GM20000 (cell line): ENCODE results near the gene MCF2L.

Experiments
- DNase-seq: peaks from one replicate; pipeline ENCODE4 v3.0.0; 2012; ENCODE audit warnings: low spot score
- TF ChIP-seq, protein P1 (sequence below): IDR thresholded peaks from 2 replicates; pipeline ENCODE4 v1.5.1; 2012; ENCODE audit warnings: mild to moderate bottlenecking, control low read depth; ENCODE audit errors: extremely low read depth, missing control alignments

MCF2L gene

DNA sequence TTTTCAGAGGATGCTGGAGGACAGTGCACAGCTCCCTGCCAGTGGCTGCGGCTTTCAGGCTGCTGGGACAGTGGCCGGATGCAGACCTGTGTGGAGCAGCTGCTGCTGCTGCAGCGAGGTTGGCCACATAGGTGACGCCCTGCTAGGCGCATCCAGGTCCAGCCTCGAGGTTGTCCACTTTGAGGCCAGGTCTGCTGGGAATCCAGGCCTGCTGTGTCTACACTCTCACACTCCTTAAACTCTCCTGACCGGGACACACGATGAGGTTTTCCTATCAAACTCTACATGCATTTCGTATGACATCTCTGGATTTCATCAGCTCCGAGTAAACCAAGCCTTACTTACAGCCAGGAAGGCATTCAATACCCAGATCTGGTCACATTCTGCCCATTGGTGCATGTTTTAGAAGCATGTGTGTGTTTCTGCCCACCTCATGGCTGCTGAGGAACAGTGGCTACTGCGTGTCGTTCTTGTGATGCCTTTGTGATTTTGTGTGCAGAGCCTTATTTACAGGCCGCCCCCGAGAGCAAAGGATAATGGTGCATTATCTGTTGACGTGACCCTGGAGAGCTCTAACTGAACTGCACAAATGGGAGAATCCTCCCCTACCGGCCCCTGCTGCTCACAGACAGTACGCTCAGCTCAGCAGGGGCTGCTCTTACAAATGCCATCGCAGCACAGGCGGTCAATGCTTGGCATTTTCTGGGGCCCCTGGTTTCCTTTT, 12.3 kb upstream of the MCF2L start:
- no peak for DNase-seq
- TF ChIP-seq, protein P1, sequence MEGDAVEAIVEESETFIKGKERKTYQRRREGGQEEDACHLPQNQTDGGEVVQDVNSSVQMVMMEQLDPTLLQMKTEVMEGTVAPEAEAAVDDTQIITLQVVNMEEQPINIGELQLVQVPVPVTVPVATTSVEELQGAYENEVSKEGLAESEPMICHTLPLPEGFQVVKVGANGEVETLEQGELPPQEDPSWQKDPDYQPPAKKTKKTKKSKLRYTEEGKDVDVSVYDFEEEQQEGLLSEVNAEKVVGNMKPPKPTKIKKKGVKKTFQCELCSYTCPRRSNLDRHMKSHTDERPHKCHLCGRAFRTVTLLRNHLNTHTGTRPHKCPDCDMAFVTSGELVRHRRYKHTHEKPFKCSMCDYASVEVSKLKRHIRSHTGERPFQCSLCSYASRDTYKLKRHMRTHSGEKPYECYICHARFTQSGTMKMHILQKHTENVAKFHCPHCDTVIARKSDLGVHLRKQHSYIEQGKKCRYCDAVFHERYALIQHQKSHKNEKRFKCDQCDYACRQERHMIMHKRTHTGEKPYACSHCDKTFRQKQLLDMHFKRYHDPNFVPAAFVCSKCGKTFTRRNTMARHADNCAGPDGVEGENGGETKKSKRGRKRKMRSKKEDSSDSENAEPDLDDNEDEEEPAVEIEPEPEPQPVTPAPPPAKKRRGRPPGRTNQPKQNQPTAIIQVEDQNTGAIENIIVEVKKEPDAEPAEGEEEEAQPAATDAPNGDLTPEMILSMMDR = no peak

DNA sequence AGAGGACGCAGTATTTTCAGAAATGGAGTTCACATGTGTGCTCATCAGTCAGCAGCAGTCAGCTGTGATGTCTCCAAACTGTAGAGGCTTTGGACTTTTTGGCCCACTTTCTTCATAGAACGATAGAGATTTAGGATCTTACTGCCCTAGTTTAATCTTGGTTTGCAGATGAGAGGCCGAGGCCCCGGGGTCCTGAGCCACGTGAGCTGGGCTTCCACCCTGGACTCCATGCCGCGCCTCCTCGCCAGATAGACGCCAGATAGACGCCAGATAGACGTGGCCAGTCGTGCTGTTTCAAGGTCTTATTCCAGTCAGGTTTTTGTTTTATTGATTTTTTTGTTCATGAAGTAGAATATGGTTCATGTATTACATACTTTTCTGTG, 11.7 kb upstream of the MCF2L start:
- TF ChIP-seq, protein P1 = no peak
- DNase-seq = no peak

DNA sequence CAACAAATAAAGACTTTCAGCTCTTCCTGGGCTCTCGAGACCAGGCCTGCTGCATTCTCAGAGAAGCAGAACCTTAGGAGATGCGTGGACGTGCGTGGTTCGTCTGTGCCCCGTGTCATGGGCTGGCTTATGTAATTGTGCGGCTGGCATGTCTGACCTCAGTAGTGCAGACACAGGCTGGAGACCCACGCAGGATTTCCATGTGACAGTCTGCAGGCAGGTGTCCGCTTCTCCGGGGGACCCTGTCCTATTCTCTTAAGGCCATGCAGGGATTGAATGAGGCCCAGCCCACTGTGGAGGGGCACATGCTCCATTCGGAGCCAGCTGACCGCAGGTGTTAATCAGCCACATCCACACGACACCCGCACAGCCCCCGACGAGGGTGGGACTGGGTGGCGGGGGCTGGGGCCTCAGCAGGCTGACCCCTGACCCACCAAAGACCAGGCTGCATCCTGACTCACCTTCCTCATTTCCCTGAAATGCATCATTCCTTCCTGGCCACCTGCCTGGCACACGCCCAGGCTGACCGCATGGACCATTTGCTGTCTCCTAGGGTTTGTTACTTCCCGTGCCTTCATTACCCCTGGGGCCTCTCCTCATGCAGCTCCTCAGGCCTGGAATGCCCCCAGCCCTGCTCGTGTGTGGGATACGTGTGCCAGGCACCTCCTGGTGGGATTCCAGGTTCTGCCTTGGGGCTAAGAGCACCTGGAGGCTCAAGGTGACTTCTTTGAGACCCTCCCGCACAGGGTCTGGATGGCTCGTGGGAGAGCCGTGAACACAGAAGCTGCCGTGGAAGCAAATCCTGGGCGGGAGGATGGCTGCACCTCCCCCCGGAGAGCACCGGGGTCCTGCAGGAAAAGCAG, 10.7 kb upstream of the MCF2L start:
- DNase-seq = no peak

GRCh38 chr13:112959206-112959605, 9.8 kb upstream of the MCF2L start:
- TF ChIP-seq, protein P1 = no peak
- DNase-seq = no peak

More for the DNA sequence above, 10.7 kb upstream of the MCF2L start:
- TF ChIP-seq, protein P1 = no peak

- TF ChIP-seq, protein P1 = no peak
- no peak for DNase-seq
Measured at GRCh38 chr13:112959701-112960542, 9.1 kb upstream of the MCF2L start.

DNA sequence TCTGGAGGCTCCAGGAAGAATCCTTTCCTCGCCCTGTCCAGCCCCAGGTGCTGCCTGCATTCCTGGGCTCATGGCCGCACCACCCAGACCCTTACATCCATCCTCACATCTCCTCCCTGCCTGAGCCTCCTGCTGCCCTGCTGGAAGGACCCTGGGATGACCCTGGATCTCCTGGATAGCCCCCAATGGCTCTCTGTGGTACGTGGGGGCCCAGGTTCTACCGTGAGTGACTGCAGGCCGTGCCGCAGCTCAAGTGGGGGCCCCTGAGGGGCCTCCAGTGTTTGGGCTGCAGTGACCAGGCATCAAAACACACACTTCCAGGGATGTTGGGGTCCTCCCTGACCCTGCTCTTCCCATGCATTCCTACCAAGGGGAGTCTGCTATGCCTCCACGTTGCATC, 8.3 kb upstream of the MCF2L start:
- DNase-seq = no peak
- TF ChIP-seq, protein P1 = no peak
